Activated T-cell treated with anti-CD3 and anti-CD28 coated beads for 48 hours (primary cell): ENCODE results near the gene CRB2.
"Not testable (repeated sequence)": the region's sequence is repeated elsewhere in the genome, so short reads cannot be mapped to it uniquely, and the experiment has no call there.

Source experiments
- DNase-seq: peaks from one replicate; pipeline ENCODE4 v3.0.0-alpha.2; 2020; ENCODE audit warnings: low read depth

Gene CRB2

DNA sequence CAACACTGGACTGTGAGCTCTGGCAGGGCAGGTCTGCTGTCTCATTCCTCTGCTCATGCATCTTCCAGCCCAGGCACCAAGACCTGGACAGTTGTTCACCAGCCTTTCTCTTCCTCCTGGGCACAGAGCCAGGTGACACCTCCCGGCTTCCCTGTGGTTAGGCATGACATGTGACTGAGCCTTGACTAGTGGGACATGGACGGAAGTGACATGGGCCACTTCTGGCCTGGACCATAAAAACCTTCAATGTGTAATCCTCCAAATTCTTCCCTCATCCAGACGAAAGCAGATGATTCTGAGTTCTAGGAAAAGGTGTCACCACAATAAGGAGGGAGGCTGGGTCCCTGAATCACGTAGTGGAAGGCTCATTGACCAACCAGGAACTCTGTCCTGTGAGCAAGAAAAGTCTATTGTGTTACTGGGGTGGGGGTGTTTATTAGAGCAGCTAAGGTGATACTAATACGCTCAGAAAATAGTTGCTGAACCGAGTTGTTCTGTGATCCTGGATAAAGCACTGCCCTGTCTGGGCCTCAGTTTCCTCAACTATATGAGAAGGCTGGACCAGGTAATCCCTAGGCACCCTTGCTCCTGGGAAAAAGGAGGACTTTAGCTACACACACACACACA is 26.6 kb upstream of the CRB2 start:
- DNase-seq = no peak

DNA sequence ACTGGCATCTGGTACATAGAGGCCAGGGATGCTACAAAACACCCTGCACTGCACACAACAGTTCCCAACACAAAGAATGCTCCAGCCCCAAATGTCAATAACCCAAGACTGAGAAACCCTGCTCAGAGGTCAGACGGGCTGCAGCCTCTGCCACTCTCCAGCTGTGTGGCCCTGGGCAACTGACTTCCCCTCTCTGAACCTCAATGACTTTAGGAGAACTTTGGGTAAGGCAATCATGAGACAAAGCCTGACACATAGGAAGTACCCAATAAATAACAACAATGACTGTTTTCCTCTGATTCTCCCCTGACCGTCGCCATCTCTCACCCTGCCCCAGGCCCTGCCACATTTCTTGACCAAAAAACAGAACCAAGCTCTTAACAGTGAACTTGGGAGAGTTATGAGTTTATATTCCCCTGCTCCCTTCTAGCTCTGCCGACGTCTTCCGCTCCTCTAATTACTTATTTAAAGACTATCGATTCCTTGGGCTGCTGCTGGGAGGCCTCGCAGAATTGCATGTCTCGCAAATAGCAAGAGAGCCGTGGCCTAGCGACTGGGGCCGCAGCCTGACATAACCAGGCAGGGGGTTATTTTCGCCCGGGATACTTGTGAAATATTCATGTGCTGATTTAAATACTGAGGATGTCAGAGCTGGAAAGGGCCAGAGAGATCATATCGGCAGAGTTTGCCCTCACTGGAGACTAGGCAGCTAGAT is 24.5 kb upstream of the CRB2 start:
- DNase-seq = no peak

DNA sequence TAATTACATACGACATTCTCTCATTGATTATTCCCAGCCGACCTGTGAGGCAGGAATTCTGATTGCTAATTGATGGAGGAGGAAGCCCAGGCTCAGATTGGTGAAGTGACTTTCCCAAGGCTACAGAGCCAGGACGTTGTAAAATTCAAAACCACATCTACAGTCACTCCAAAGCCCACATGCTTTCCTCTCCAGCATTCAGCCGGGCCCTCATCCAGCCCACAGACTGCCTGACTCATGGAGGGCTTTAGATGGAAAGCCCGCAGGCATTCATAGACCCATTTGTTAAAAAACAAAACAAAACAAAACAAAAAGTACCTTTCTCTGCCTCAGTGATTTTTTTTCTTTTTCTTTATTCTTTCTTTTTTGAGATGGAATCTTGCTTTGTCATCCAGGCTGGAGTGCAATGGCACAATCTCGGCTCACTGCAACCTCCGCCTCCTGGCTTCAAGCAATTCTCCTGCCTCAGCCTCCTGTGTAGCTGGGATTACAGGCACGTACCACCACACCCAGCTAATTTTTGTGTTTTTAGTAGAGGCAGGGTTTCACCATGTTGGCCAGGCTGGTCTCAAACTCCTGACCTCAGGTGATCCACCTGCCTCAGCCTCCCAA is 22.8 kb upstream of the CRB2 start:
- not testable (repeated sequence) for DNase-seq

DNA sequence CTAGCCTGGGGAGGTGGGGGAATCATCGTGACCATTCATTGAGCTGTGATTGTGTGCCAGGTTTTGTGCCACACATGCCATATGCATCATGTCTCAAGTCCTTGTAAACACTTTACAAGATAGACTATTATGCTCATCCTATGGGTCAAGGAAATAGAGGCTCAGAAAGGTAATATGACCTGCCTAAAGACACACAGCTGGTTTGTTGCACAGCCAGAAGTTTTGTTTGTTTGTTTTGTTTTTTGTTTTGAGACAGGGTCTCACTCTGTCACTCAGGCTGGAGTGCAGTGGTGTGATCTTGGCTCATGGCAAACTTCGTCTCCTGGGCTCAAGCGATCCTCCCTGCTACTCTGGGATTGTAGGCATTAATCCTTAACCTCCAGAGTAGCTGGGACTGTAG is 21.4 kb upstream of the CRB2 start:
- DNase-seq = no peak

DNA sequence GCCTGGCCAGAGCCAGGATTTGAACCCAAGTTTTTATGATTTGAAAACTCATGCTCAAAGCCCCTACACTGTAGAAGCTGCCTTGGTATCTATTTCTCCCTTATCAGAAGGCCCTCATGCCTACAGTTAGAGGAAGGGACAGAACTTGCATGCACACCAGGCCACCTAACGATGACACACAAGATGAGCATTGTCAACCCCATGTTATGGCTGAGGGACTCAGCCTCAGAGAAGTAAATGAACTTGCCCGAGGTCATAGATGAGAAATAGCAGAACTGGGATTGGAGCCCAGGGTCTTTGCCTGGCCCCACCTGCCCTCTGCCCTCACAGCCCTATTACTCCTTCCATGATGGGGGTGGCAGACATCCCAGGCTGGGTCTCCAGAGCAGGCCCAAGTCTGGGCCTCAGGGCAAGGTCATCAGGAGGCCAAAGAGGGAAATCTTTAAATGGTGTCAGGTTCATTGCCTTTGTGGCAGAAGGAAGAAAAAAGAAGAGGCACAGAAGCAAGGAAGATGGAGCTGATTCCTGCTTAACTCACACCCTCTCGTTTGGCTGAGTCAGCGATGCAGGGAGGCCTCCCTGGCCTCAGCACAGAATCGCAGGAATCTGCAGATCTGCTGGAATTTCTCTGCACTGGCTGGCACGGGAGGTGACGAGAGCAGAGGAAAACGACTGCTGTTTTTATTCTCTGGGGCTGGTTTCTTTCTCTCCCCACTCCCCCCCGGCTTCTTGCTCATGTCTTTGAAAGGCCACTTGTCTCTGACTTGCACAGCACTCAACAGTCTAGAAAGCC is 20.6 kb upstream of the CRB2 start:
- no peak for DNase-seq

DNA sequence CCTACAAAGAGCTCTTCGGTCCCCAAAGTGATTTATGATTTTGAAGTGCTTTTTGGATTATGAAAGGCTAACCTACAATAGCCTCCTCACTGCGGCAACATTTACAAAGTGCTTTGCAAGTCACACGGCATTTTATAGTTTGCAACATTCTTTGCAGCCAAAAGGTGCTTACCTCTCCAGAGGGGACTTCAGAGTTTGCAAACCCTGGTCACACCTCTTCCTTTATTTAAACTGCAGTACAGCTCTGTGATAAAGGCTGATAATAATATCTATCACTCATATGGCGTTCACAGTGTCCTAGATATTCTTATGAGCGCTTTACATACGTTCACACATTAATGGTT is 20.0 kb upstream of the CRB2 start:
- DNase-seq = no peak

DNA sequence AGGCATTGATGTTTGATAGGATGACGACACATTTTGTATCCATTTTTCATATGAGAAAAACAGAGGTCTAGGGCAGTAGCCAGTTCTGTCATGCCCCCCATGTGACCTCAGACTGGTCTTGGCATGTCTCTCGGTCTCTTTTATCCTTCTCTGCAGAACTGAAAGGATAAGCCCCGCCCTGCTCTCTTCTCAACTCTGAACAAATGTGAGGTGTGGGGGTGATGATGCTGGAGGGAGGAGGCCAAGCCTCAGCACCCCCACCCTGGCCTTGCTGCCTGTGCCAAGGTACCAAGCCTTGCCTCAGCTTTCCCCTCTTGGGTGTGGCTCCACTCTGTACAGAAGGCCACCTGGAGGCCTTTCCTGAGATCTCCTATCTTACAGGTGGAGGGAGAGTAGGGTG is 19.5 kb upstream of the CRB2 start:
- no peak for DNase-seq

DNA sequence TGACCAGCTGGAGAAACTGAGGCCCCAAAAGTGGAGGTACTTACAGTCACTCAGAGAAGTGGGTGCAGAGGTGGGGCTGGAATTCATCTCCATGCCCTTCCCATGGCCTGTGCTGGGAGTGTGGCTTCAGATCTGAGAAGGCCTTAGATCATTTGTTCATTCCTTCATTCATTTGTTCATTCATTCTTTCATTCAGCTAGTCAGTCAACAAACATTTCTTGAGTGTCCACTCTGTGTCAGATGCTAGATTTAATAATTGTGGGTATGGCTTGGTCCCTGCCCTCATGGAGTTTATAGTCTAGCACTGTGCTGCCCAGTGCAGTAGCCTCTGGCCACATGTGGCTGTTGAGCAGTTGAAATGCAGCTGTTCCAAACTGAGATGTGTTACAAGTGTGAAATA is 19.0 kb upstream of the CRB2 start:
- no peak for DNase-seq

DNA sequence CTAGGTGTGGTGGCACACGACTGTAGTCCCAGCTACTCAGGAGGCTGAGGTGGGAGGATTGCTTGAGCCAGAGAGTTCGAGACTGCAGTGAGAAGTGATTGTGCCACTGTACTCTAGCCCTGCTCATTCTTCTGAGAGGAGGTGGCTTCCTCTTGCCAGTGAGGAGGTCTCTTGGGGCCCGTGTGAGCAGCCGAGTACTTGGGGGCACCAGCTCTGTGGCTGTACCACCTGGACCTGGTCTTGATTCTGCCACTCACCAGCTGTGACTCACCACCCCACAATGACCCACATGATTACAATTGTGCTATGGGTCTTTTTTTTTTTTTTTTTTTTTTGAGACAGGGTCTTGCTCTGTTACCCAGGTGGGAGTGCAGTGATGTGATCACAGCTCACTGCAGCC is 18.0 kb upstream of the CRB2 start:
- DNase-seq = no peak

DNA sequence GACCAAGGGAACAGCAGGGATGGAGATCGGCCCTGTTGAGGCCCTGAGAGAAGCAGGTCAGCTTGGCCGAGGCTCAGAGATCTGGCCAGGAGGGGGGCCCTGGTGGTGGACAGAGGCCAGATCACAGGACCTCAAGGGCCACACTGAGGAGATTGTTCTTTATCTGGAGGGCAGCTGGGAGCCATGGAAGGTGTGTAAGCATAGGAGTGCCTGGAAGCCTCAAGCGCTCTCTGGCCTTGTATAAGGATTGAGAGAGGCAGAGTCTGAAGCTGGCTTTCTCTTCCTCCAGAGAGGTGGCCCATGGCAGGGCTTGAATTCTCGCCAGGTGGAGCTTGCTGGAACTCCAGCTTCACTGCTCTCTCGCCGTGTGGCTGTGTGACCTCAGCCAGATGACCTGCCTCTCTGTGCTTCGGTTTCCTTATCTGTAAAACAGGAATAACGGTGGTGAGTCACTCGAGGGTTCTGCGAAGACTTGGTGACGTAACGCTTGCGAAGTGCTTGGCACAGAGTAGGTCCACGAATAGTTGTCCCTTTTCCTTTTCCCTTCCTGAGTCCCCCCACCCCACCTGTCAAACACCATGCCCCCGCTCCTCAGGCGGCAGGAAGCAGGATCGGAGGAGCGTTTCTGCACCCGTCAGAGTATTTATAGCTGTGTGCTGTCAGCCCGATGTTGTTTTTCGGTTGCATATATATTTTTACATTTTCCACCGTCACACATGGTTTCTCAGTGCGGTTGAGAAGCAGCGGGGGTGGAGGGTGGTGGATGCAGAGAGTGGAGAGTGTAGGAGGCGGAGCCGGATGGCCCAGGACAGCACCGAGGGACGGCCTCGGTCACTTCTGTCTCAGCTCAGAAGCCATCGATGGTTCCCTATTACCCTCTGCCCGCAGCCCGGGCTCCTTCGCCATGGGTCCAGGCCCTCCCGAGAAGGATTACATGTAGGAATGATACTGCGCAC is 17.0 kb upstream of the CRB2 start:
- DNase-seq = peak; percentile 73

DNA sequence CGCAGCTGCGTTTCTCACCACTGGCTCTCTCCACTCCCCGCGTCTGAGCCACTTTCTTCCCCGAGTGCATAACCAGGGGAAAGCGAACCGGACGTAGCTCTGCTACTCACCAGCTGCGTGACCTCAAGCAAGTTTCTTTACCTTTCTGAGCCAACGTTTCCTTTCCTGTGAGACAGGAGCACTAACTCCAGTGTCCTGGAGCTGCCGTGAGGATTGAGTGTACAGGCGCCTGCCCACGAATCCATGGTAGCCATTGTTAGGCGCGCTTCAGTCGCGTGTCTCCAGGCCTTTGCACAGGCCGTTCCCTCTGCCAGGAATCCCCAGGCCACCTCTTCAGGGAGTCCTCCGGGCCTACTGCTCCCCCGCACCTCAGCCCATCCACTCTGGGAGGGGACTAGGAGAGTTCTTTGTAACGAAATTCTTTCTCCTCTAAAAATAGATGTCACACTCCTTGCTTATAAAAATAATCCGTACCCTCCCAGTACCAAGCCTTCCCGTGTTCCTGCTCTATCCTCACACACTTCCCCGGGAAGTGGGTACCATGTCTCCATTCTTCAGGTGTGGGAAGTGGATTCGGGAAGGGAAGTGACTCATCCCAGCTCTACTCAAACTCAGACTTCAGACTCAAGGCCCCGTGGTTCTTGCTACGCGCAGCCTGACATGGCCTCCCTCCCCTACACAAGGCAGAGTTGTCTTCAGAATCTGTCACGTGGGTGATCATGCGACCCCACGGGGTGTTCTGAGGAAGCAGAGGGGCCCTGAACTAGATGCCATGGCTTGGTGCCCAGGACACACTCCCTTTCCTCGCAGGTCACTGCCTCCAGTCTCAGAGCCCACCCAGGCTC is 16.1 kb upstream of the CRB2 start:
- peak; percentile 69 for DNase-seq

DNA sequence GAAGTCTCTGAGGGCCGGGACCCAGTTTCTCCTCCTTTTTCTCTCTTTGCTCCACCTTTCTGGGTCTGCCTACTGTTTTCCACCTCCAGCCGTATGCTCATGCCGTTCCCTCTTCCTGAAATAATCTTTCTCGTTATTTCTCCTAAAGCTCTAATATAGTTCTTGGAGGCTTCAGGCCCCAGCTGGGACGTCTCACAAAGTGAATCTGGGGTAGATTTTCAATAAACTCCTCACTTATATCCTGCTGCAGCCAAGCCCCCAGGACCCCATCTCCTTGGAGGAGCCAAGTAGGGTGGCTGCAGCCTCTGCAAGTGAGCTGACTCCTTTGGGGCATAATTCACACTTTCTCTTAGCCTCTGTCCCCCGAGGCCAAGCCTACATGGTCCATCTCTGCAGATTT is 14.2 kb upstream of the CRB2 start:
- no peak for DNase-seq

DNA sequence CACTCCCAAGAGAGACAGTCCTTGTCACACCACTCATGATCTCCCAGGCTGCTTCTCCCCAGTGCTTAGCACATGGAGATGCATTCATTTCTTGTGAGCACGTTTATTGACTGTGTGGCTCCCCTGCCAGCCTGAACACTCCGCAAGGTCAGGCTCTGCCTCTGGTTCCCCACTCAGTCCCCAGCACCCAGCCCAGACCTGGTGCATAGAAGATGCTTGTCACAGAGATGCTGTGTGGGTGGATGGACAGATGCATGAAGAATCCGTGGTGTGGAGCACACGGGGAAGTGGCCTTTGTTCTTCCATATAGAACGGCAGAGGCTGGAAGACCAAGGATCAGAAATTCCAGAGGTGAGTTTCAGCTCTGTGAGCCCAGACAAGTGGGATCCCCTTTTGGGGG is 13.8 kb upstream of the CRB2 start:
- DNase-seq = no peak

DNA sequence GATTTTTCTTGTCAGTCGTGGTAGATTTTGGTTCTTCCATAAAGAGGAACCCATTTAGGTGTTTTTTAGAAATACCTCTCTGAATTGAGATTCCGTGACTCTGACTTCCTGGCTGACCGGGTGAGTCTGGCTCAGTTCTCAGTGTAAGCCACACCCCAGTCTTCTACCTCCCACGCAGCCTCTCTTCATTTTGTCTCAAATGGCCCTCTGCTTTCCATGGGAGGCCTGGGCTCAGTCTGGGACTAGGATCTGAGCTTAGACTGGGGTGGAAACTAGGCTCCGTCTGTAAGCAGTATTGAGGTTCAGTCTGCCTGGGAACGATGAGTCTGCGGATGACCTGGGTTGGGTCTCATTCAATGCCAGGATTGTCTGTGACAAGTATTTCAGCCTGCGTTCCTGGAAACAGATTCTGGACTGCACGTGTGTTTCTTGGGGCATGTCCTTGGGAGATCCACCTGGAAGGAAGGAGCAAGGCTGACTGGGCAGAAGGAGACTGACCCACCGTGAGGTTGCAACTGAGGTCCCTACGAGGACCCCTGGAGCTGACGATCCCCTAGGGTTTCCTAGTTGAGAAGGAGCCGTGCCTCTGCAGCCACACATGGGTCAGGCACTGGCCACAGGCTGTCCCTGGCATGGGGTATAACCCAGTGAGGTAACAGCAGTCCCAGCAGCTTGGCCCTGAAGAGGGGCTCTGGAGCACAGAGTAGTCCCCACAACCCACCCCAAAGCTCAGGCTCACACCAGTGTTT is 12.4 kb upstream of the CRB2 start:
- no peak for DNase-seq

DNA sequence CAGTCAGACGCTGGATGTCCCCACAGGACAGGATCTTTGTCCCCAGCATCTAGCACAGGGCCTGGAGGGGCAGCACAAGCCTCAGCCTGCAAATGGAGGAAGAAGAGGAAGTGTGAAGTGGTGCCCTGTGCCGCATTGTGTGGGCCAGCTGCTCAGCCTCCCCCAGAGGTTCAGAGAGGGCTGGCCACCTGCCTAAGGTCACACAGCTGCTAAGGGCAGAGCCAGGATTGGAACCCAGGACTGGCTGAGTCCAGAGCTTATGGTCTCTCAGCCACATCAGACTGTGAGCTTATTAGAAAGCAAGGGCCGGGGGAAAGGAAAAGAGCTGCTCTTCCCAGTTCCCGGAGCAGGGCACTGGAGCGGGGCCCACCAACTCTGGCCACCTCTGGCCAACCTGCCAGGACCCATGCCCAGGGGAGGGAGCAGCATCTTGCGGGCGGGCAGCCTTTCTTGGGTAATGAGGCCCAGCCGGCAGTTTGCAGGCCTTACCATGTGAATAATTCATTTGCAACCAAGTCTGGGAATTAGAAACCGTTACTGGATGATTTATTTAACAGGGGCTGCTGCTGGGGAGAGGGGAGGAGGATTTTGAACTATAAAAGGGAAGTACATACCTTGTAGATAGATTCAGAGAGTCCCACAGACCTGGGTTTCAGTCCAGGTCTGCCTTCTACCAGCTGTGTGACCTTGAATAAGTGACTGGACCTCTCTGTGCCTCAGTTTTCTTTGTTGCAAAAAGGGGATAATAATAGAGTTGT is 11.6 kb upstream of the CRB2 start:
- no peak for DNase-seq

DNA sequence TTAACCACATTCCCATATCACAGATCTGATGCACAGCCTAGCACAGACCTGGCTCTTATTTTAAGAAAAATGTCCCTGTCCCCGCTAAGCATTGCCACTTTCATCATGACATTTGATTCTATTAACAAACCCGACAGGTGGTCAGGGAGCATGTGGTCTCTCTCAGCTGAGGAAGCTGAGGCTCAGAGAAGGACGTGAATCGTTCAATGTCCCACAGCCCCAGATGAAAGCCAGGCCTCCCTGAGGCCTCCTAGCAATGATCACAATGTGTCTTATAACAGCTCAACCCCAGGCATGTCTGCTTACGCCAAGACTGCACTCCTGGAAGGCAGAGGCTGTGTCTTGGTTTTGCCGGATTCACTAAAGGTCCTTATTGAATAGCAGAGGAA is 10.4 kb upstream of the CRB2 start:
- no peak for DNase-seq

DNA sequence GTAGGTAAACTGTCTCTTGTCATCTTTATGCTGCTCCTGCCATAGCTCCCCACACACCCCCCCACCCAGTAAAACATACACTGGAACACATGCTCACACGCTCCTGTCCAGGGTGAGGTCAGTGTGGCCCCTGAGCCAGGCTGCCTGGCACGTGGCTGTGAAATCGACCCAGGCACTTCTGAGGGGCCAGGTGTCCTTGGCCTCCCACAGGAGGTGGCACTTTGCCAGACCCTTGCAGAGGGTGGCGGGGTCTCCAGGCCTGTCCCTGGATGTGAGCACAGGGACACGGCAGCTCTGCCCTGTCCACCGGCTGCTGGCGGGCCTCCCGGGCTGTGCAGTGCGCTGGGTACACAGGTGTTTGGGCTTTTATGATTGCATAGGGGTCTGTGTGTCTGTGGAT is 10.0 kb upstream of the CRB2 start:
- DNase-seq = no peak

DNA sequence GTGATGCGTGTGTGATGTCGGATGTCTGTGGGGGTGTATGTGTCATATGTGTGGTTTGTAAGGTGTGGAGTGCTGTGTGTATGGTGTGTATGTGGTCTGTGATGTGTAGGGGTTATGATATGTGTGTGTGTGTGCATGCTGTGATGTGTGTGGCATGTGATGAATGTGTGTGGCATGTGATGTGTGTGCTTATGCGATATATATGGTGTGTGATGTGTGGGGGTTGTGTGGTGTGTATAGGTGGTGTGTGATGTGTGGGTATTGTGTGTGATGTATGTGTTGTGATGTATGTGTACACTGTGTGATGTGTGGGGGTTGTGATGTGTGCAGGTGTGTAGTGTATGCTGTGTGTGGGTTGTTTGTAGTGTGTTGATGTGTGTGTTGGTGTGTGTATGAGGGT is 9.2 kb upstream of the CRB2 start:
- DNase-seq = no peak

DNA sequence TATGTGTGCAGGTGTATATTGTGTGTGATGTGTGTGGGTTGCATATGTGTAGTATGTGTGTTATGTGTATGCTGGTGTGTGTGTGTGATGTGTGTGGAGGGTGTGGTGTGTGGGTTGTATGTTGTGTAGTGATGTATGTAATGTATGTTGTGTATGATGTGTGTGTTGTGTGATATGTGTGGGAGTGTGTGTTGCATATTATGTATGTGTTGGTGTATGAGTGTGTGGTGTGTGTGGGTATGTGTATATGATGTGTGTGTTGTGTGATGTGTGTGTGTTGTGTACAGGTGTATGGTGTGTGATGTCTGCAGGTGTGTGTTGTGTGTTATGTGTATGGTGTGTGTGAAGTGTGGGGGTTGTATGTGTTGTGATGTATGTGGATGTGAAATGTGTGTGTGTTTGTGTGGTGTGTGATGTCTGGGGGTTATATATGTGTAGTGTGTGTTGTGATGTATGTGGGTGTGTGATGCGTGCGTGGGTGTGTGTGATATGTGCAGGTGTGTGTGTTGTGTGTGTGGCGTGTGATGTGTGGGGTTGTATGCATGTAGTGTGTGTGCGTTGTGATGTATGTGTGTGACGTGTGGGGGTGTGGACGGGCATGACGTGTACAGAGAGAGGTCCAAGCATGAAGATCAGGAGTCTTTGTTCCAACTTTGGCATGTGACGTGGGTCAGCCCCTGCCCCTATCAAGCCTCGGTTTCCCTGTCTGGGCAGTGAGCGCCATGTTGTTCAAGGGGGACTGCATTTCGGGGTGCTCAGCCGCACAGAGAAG is 8.5 kb upstream of the CRB2 start:
- DNase-seq = no peak
